Activated CD8-positive, alpha-beta memory T cell treated with anti-CD3 and anti-CD28 coated beads, Interleukin-2, amount 50 U/mL, for 24 hours (primary cell): Measurements from ENCODE around the gene CD209.

Source experiments
- DNase-seq: peaks from one replicate; pipeline ENCODE4 v3.0.0-alpha.2; 2020; ENCODE audit errors: extremely low read depth

CD209 gene

GRCh38 chr19:7739211-7739755 lies 8.1 kb downstream of the CD209 start:
- no peak for DNase-seq

GRCh38 chr19:7738023-7738422 lies 9.3 kb downstream of the CD209 start:
- no peak for DNase-seq

- no peak for DNase-seq
Observed at GRCh38 chr19:7737215-7737614, 10.1 kb downstream of the CD209 start.

GRCh38 chr19:7736148-7736547 lies 11.2 kb downstream of the CD209 start:
- no peak for DNase-seq

GRCh38 chr19:7734220-7735203 lies 12.8 kb downstream of the CD209 start:
- no peak for DNase-seq

GRCh38 chr19:7733376-7733775 lies 14.0 kb downstream of the CD209 start:
- no peak for DNase-seq

- no peak for DNase-seq
Observed at GRCh38 chr19:7732045-7732444, 15.3 kb downstream of the CD209 start, which contains the start of gene CLEC4G. Gene CLEC4G (minus strand): TSS chr19:7732110. CDS start chr19:7732102, 8 bp downstream.

GRCh38 chr19:7731615-7732014 lies 15.7 kb downstream of the CD209 start:
- DNase-seq = no peak

GRCh38 chr19:7731218-7731595 lies 16.1 kb downstream of the CD209 start:
- DNase-seq = no peak

- no peak for DNase-seq
Observed at GRCh38 chr19:7730286-7731217, 16.8 kb downstream of the CD209 start.

GRCh38 chr19:7729831-7730285 lies 17.5 kb downstream of the CD209 start:
- DNase-seq = no peak

- DNase-seq = no peak
Observed at GRCh38 chr19:7729211-7729610, 18.1 kb downstream of the CD209 start.

- DNase-seq = no peak
Observed at GRCh38 chr19:7725791-7726190, 21.5 kb downstream of the CD209 start.

GRCh38 chr19:7722231-7722651 lies 25.1 kb downstream of the CD209 start:
- DNase-seq = no peak

GRCh38 chr19:7720351-7720750 lies 27.0 kb downstream of the CD209 start:
- no peak for DNase-seq

- no peak for DNase-seq
Observed at GRCh38 chr19:7718668-7719067, 28.7 kb downstream of the CD209 start.

GRCh38 chr19:7716762-7717161 lies 30.6 kb downstream of the CD209 start:
- DNase-seq = no peak

- no peak for DNase-seq
Observed at GRCh38 chr19:7715671-7716070, 31.7 kb downstream of the CD209 start.

- no peak for DNase-seq
Observed at GRCh38 chr19:7710616-7711015, 36.7 kb downstream of the CD209 start.

- DNase-seq = no peak
Observed at GRCh38 chr19:7709932-7710460, 37.3 kb downstream of the CD209 start.

- DNase-seq = no peak
Observed at GRCh38 chr19:7706955-7707456, 40.3 kb downstream of the CD209 start.
